AG09309 (cell line): Measurements from ENCODE around the gene CLDN24.

Experiments
- DNase-seq: peaks from one replicate; pipeline ENCODE4 v3.0.0-alpha.2; 2010; ENCODE audit warnings: low read depth
- H3K4me3 ChIP-seq: 2 replicates; pipeline ENCODE4 v1.5.1; 2011; ENCODE audit warnings: mild to moderate bottlenecking, low read depth, low read length, moderate library complexity; ENCODE audit not compliant: control insufficient read depth
- TF ChIP-seq, protein P1 (sequence below): IDR thresholded peaks from 2 replicates; pipeline ENCODE4 v1.5.1; 2011; ENCODE audit warnings: mild to moderate bottlenecking, low read depth, low read length, inconsistent platforms; ENCODE audit not compliant: insufficient read depth, control insufficient read depth; ENCODE audit errors: missing control alignments

The CLDN24 gene

GRCh38 chr4:183289688-183290087, 32.5 kb downstream of the CLDN24 start:
- no peak overlapping the region for H3K4me3 ChIP-seq

GRCh38 chr4:183288955-183289354, 33.3 kb downstream of the CLDN24 start:
- TF ChIP-seq, protein P1, sequence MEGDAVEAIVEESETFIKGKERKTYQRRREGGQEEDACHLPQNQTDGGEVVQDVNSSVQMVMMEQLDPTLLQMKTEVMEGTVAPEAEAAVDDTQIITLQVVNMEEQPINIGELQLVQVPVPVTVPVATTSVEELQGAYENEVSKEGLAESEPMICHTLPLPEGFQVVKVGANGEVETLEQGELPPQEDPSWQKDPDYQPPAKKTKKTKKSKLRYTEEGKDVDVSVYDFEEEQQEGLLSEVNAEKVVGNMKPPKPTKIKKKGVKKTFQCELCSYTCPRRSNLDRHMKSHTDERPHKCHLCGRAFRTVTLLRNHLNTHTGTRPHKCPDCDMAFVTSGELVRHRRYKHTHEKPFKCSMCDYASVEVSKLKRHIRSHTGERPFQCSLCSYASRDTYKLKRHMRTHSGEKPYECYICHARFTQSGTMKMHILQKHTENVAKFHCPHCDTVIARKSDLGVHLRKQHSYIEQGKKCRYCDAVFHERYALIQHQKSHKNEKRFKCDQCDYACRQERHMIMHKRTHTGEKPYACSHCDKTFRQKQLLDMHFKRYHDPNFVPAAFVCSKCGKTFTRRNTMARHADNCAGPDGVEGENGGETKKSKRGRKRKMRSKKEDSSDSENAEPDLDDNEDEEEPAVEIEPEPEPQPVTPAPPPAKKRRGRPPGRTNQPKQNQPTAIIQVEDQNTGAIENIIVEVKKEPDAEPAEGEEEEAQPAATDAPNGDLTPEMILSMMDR: no peak
- no peak for DNase-seq
- no peak overlapping the region for H3K4me3 ChIP-seq

More at GRCh38 chr4:183289688-183290087, 32.5 kb downstream of the CLDN24 start:
- no peak for DNase-seq
- TF ChIP-seq, protein P1: no peak

DNA sequence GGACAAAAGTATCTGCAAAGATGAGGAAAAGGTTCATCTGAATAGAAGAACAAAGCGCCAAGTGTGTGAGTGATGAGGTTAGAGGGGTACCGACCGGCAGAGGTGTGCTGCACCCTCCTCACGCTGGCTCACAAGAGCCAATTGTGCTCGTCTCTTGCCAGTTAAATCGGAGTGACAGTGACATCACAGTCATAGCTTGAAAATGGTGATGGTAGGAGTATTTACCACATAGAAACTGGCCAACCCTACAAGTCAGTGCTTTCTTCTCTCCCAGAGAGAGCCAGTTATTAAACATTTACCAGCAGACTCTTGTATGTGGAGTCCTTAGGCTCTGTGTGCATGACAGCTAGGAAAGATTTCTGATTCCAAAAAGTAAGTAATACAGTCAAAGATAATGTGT, 34.5 kb downstream of the CLDN24 start:
- TF ChIP-seq, protein P1: no peak
- no peak for DNase-seq
- no peak overlapping the region for H3K4me3 ChIP-seq

DNA sequence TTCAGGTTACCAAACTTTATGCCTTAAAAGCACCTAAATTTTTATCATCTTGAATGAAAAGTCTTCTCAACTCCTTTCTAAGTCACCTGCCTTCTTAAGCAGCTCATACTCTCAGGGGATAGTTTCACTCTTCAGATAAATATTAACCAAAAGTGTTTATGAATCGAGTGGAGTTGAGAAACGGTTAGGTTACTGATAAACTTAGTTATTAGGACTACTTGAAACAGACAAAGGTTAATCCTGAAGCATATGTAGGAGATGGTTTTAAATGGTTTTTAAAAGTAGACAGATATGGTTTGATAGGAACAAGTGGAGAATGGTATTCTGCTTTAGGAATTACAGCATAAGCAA, 34.9 kb downstream of the CLDN24 start:
- TF ChIP-seq, protein P1: no peak
- no peak for DNase-seq
- H3K4me3 ChIP-seq: no peak overlapping the region

DNA sequence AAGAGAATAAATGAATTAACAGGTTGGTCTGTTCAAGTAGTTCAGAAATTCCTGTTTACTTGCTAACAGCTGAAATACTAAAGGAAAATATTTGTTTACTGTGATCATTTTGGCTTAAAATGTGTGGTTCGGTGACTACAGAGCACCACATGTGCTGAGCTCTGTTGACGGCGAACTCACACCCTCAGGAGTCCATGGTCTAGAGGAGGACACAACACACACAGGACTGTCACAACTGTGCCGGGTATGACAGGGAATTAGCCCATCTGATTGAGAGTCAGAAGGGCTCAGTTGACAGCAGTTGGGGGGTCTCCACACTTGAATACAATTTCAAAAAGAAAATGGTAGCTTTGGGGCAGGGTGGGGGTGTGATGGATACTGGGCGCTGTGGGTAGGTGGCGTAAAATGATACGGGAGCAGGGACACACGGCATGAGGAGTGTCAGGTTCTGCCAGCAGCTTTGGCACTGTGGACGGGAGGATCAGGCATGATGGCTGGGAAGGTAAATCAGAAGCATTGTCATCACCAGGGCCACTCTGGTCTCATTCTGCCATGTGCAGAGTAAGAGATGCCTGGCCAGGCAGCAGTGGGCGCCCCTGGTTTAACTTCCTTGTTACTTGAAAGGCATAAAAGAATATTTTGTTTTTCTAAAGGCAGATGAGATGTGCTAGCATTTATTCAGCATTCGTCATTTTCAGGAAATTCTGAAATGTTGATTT, 35.5 kb downstream of the CLDN24 start:
- no peak for DNase-seq
- no peak overlapping the region for H3K4me3 ChIP-seq
- TF ChIP-seq, protein P1: no peak

GRCh38 chr4:183285886-183286285, 36.3 kb downstream of the CLDN24 start:
- TF ChIP-seq, protein P1: no peak
- H3K4me3 ChIP-seq: no peak overlapping the region
- DNase-seq: no peak
